ENCODE measurements around the gene ARL3. TPM values are rescaled to one million over a fixed set of nuclear protein-coding genes. Genes with fewer than 3 reads are reported as not detected.
A peak's percentile ranks its signal among the peaks of the same experiment; 100 is the strongest.

The ARL3 gene
- total RNA-seq, 1 experiment from 2014 or later = 13.3 TPM

GRCh38 chr10:102645741-102646609 is 68.2 kb downstream of the ARL3 start:
- TF ChIP-seq ZBTB33 (IDR thresholded peaks at IDR 0.05; ENCODE audit: extremely low read depth, insufficient replicate concordance, low read length) = peak; percentile 67
- TF ChIP-seq TCF7L2 (IDR thresholded peaks at IDR 0.05; ENCODE audit: borderline replicate concordance, extremely low read depth, insufficient read depth, insufficient read length) = peak; percentile 36
- TF ChIP-seq ZFX (IDR thresholded peaks at IDR 0.05) = peak; percentile 67; the same call in 1 of the 2 replicates
- TF ChIP-seq CBX3 (IDR thresholded peaks at IDR 0.05; ENCODE audit: low read depth) = no peak
- TF ChIP-seq POLR2AphosphoS5 (IDR thresholded peaks at IDR 0.05; ENCODE audit: low read depth, low read length) = peak; percentile 73
- ATAC-seq (peak; percentile 23), DNase-seq (ENCODE audit: low read depth, low spot score) (peak; percentile 82)
- no peaks in the 10 kb centered on the region for H3K27me3 ChIP-seq (ENCODE audit: insufficient read depth, low read length)
- peak overlapping the region; percentile 95 for H3K4me2 ChIP-seq (ENCODE audit: low read length)
- peaks cover 2 to 15% of the 10 kb centered on the region in 2 experiments; a peak in 1 of 4 replicates for H3K36me3 ChIP-seq (ENCODE audit: control insufficient read depth in 1 of 2, insufficient read depth in 2 of 2, low read length in 2 of 2)
- no peaks in the 10 kb centered on the region for H3K9me2 ChIP-seq (ENCODE audit: insufficient read depth)
- ChIA-PET POLR2A (interaction anchor here (0.6 to 1.6 kb wide), 10 partner anchors 12 to 195 kb away, joined by 3 to 10 read pairs (median 3); partner anchors contain the start of genes ACTR1A, ARL3 and SFXN2), CTCF (interaction anchor here (1.3 to 2.8 kb wide), 4 partner anchors 24 to 416 kb away, joined by 5 to 13 read pairs (median 6); partner anchors contain the start of genes ACTR1A and SUFU), RAD21 (ENCODE audit: low non-redundant PET in 1 of 2, low total read pairs in 2 of 2, uncharacterized antibody in 2 of 2, unreplicated experiment in 2 of 2) (interaction anchor here in 1 of 2 experiments (0.6 to 1.3 kb wide), 2 partner anchors 16 to 24 kb away, joined by 3 to 9 read pairs; no protein-coding TSS in a partner anchor)
- H3K9me3 ChIP-seq (ENCODE audit: control insufficient read depth in 1 of 2, insufficient read depth in 1 of 2, low read depth in 1 of 2, low read length in 2 of 2) = no peaks in the 10 kb centered on the region
- no peak overlapping the region for H2AFZ ChIP-seq (ENCODE audit: low read depth, low read length, poor library complexity, severe bottlenecking)
- intact Hi-C loops (cut with micrococcal nuclease) = loop anchor here (1.0 to 2.0 kb wide), 4 partner anchors 23 to 143 kb away; partner anchors contain the start of genes ARL3, SFXN2 and SUFU
- H3K9ac ChIP-seq (ENCODE audit: low read length) = peak overlapping the region; percentile 67
- peak overlapping the region; percentile 79 to 97 for H3K4me3 ChIP-seq (replicated peaks in 1 of 2; ENCODE audit: low read depth in 1 of 2, low read length in 2 of 2)
- H3K4me1 ChIP-seq (ENCODE audit: control insufficient read depth in 1 of 2, insufficient read depth in 2 of 2, low read length in 2 of 2) = peaks cover 17 to 46% of the 10 kb centered on the region in 2 experiments
- H3K79me2 ChIP-seq (ENCODE audit: insufficient read depth, low read length) = peaks cover 68% of the 10 kb centered on the region
- TSS peak; percentile 80 for BruUV-seq (replicated peaks)
- H3K27ac ChIP-seq (ENCODE audit: low read depth, low read length) = peak overlapping the region; percentile 86
- no peaks in the 10 kb centered on the region; the same call in 1 of the 2 replicates for H4K20me1 ChIP-seq (ENCODE audit: insufficient read depth)

Data from HCT116 (cell line).